HG03064 (cell line): ENCODE measurements around the gene FUT6.

Experiments
- ATAC-seq: cut with Tn5 transposase; IDR thresholded peaks from one replicate; pipeline ENCODE4 v1.9.1; 2021; ENCODE audit warnings: low read depth; ENCODE audit not compliant: unreplicated experiment

Gene FUT6

GRCh38 chr19:5828661-5829566, 10.6 kb downstream of the FUT6 start:
- peak; percentile 5 for ATAC-seq

GRCh38 chr19:5827891-5828660, 11.4 kb downstream of the FUT6 start:
- peak; percentile 47 for ATAC-seq

DNA sequence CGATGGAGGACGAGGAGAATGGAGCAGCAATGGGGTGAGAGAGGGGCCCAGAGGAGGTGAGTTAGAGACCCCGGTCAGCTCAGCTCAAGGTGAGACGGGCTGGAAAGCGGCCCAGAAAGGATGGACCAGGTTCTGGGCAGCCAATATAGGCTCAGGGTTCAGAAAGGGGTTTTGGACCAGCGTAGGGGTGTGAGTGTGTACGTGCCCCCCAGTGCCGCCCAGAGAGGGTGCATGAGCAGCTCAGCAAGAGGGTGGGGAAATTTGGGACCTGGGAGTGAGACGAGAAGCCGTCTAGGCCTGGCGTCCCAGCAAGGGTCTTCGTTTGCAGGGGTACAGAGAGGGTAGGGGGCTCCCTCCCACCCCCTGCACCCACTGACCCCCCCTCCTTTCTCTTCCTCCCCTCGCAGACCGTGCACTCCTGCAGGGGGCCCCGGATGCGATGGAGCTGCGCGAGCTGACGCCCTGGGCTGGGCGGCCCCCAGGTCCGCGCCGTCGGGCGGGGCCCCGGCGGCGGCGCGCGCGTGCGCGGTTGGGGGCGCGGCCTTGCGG, 12.1 kb downstream of the FUT6 start:
- ATAC-seq, result no peak

GRCh38 chr19:5826531-5827341, 12.8 kb downstream of the FUT6 start:
- no peak for ATAC-seq

DNA sequence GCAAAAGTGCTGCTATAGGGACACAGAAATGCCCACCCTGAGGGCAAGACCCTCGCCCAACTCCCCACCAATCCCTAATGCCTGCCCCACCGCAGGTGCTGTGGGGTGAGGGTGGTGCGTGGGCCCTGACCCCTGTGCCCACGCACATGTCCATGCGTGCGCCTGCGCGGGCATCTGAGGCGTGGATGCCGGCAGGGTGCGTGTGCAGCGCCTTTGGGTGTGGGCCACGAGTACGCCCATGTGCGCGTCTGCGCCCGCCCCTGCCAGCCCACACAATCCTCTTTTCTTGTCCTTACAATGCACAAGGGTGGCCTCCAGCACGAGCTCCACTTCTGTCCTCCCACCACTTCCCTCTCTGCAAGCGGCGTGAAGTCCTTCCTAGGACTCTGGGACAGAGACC, 14.3 kb downstream of the FUT6 start:
- no peak for ATAC-seq

DNA sequence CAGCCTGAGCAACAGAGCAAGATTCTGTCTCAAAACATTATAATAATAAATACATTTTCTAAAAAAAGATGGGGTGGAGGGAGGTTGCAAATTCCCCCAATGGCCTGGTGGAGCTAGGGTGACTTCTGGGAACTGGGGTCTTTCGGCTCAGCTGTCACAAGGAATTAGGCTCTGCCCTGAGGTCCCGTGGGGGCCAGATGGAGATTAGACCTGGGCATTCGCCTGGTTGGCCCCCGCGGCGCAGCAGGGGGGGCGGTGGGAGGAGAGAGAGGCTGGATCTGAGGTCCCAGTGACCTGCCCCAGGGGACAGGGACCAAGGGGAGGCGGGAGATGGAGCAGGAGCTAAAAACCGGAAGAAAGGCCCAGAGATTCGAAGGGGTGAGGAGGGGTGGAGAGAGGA, 14.8 kb downstream of the FUT6 start:
- no peak for ATAC-seq

DNA sequence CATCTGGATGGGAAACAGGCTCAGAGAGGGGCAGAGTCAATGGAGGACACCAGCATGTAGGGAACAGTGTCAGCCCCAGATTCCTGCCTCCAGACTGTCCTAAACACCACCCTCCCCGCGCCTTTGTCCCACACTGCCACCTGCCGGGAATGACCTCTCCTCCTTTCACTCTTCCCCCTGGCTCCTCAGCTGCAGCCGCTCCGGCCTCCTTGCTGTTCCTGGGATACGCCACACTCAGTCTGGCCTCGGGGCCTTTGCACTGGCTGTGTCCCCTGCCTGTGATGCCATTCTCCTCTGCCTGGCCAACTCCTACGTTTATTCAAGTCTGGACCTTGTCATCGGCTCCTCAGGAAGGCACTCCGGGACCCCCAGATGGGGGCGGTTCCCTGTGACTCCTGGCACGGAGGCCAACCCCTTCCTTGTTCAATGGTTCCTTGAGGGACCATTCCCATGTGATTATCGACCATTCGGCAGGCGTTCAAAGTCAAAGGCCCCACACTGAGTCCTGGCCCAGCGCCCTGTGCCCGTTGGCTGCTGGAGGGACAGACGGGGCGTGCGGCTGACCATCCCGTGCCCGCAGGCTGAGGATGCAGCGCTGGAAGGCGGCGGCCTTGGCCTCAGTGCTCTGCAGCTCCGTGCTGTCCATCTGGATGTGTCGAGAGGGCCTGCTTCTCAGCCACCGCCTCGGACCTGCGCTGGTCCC, 15.8 kb downstream of the FUT6 start:
- no peak for ATAC-seq

- ATAC-seq, result no peak
Observed at GRCh38 chr19:5822181-5822844, 17.2 kb downstream of the FUT6 start.

GRCh38 chr19:5821521-5822180, 17.9 kb downstream of the FUT6 start:
- no peak for ATAC-seq

DNA sequence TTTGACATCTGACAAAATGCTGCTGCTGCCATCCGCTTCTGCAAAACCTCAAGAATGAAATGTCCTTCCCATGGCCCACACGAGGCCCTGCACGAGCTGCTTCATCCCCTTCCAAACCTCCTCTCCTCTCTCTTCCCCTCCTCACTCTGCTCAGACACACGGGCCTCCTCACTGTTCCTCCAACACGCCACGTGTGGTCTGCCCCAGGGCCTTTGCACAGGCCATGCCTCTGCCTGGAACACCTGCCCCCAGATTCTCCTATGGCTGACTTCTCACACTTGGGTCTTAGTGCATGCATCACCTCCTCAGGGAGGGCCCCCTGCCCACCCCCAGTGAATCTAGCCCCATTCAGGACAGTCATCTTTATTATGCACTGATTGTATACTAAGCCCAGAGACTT, 18.7 kb downstream of the FUT6 start:
- ATAC-seq, result no peak

DNA sequence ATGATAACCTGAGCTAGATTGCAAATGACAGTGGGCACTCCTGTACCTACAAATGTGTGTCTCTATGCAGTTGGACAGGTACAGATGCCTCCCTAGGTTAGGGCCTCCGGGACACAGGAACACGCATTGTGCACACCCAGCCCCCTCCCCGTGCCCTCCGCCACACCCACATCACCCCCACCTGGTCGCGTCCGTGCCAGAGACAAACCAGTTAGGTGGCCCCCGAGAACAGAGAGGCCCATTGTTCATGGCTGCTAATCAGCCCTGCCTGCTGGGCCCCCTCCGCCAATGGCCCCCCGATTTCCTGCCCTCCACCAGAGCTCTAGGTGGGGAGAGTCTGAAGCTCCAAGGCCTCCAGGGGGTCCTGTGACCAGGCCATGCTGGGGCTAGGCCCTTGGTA, 20.9 kb downstream of the FUT6 start:
- ATAC-seq, result no peak

- no peak for ATAC-seq
Observed at GRCh38 chr19:5817218-5817617, 22.3 kb downstream of the FUT6 start.

DNA sequence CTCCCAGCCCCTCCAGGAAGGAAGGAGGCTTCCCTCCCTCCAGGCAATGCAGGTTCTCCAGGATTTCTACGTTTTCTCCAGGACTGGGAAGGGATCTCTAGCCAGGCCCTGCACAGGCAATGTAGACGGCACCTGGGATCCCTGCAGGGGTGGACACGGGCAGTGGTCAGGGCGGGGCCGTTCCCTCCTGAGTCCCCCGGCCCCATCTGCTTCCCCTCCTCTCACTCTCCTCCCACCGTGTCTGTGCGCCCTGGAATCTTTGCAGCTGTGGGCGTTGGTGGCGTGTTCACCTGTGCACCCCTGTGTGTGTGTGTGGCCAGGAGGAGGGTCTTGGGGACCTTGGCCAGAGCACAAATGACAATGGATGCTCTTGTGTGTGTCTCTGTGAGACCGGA, 24.7 kb downstream of the FUT6 start:
- no peak for ATAC-seq

DNA sequence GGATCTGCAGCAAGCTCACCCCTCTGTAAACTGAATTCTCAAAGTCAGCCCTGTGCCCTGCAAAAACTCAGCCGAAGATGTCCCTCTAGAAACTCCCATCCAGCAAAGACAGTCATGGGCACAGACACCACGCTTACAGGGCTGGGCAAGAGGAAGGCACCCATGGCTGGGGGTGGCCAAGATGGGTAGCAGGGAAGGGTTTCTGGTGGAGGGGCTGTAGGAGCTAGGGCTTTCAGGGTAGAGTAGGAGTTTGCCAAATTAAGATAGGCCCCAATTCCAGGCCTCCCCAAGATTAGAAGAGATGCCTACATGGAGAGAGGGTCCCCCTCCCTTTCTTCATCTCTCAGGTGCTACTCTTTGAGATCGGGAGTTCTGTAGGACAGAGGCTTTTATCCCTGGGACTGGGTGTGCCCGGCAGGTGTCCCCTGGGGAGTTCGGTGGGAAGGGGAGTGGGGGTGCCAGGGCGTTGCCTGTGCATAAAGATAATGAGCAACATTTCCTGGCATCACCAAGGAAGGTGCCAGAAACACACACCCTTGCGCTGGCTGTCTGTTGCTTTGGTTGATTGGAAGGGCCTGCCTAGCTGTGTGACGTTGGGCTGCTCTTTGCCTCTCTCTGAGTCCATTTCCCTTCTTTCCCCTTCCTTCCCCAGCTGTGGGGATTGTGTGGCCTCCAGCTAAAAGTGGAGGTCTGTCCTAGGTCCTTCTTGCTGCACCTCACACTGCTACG, 25.2 kb downstream of the FUT6 start:
- ATAC-seq, result no peak

DNA sequence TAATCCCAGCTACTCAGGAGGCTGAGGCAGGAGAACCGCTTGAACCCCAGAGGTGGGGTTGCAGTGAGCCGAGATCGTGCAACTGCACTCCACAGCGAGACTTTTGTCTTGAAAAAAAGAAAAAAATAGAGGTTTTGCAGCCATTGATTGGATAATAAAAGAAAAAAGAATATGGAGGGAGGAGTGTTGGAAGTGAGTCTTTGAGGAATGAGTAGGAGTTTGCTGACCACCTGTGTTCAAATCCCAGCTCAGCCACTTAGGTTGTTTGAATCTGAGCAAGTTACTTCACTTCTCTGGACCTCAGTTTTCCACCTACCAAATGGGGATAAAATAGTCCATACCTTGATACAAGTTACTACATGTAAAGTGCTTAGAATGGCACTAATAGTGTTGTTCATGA, 28.4 kb downstream of the FUT6 start:
- no peak for ATAC-seq

- no peak for ATAC-seq
Observed at GRCh38 chr19:5809469-5809868, 30.0 kb downstream of the FUT6 start.

DNA sequence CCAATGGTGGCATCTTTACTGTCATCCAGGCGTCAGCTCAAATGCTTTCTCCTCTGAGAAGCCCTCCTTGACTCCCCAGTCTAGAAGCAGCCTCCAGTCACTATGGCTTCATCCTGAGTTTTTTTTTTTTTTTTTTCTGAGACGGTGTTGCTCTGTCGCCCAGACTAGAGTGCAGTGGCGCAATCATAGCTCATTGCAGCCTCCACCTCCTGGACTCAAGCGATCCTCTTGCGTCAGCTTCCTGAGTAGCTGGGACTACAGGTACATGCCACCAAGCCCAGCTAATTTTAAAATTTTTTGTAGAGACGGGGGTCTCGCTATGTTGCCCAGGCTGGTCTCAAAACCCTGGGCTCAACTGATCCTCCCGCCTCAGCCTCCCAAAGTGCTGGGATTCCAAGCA, 30.4 kb downstream of the FUT6 start:
- ATAC-seq, result no peak

DNA sequence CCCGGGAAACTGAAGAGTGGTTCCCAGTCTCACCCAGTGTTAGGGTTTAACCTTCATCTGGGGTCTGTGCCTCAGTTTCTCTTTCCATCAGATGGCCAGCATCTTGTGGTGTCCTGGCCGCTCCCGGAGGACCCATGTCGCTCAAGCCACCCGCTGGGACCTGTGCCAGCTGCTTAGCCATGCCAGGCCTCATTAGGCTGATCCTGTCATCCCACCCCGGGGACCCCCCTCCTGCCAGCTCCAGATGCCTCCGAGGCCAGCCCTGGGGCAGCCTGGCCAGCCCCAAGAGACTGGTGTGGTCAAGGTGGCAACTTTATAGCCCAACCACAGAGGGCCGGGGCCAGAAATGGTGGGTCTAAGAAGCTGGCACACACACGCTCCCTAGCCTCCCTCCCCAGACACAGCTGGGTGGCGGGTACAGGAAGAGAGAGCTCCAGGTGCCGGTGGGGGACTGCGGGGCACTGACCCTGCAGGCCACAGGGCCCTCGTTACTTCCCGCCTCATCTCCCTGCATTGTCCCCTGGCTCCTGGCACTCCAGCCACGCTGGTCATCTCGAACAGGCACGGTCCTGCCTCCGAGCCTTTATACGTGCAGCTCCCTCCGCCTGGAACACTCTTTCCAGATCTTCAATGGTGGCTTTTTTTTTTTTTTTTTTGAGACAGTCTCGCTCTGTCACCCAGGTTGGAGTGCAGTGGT, 31.2 kb downstream of the FUT6 start:
- ATAC-seq, result no peak
